GM12874 (cell line): ENCODE results near the gene SLC6A3.

ENCODE experiments used
- CTCF ChIP-seq: IDR thresholded peaks from 2 replicates; pipeline ENCODE4 v1.5.1; 2011; ENCODE audit warnings: low read depth, mild to moderate bottlenecking, control low read depth, low read length, moderate library complexity; ENCODE audit not compliant: insufficient read depth

SLC6A3 gene

GRCh38 chr5:1359713-1360112 is 85.5 kb downstream of the SLC6A3 start:
- TF ChIP-seq CTCF: no peak

GRCh38 chr5:1359031-1359645 is 86.1 kb downstream of the SLC6A3 start:
- TF ChIP-seq CTCF: no peak

GRCh38 chr5:1358726-1359025 is 86.6 kb downstream of the SLC6A3 start:
- no peak for TF ChIP-seq CTCF

GRCh38 chr5:1357946-1358725 is 87.1 kb downstream of the SLC6A3 start:
- TF ChIP-seq CTCF: no peak

GRCh38 chr5:1356873-1357787 is 88.1 kb downstream of the SLC6A3 start:
- TF ChIP-seq CTCF: no peak

GRCh38 chr5:1354576-1354975 is 90.7 kb downstream of the SLC6A3 start:
- TF ChIP-seq CTCF: no peak

- no peak for TF ChIP-seq CTCF
Observed at GRCh38 chr5:1352231-1353219, 92.7 kb downstream of the SLC6A3 start.
